Breast epithelium (tissue), 4 donors: Measurements from ENCODE around the gene RFT1. TPM values are rescaled to one million over a fixed set of nuclear protein-coding genes. Genes with fewer than 3 reads are reported as not detected.

ENCODE experiments used
- DNase-seq, 2 donors: peaks; one replicate each; pipeline ENCODE4 v3.0.0-alpha.2; 2019; ENCODE audit warnings: low spot score in 2 of 2
- H3K27ac ChIP-seq, 2 donors: fragments of 200-600 bp; sonication (generic) in 1 of 2; one replicate each; pipeline ENCODE4 v1.5.1; 2016 to 2019; ENCODE audit warnings: mild to moderate bottlenecking in 1 of 2
- H3K27me3 ChIP-seq, 2 donors: fragments of 200-600 bp; sonication (generic) in 1 of 2; one replicate each; pipeline versions ENCODE4 v1.5.1 to v1.6.0; 2017 to 2019; ENCODE audit warnings: control low read depth in 1 of 2, mild to moderate bottlenecking in 1 of 2
- H3K36me3 ChIP-seq: fragments of 200-600 bp; one replicate; pipeline ENCODE4 v1.5.1; 2019
- H3K4me1 ChIP-seq, 2 donors: fragments of 200-600 bp; sonication (generic); one replicate each; pipeline ENCODE4 v1.5.1; 2016 to 2019; ENCODE audit warnings: control low read depth in 1 of 2
- H3K4me3 ChIP-seq, 3 donors: fragments of 200-600 bp; sonication (generic); 1 replicate in 2 of 3; 2 replicates in 1 of 3; pipeline ENCODE4 v1.5.1; 2016 to 2019; ENCODE audit warnings: mild to moderate bottlenecking in 3 of 3, moderate library complexity in 2 of 3
- H3K9me3 ChIP-seq, 2 donors: fragments of 200-600 bp; sonication (generic) in 1 of 2; one replicate each; pipeline ENCODE4 v1.5.1; 2016 to 2019; ENCODE audit warnings: control low read depth in 1 of 2
- POLR2A ChIP-seq: fragments of 450-650 bp; IDR thresholded peaks from one replicate; pipeline ENCODE4 v1.6.1; 2016; ENCODE audit warnings: antibody characterized with exemption, mild to moderate bottlenecking, moderate library complexity
- POLR2AphosphoS5 ChIP-seq, 3 donors: sonication (generic); formaldehyde crosslinking; IDR thresholded peaks; one replicate each; pipeline ENCODE4 v1.6.1; 2017; ENCODE audit warnings: antibody characterized with exemption in 3 of 3
- intact Hi-C: fragments of 100-400 bp; cut with DNase I; formaldehyde crosslinking; loops from one replicate; pipeline ENCODE4 v1.15.1; 2023; ENCODE audit warnings: low total_unique reads
- total RNA-seq, 3 donors: library from RNA; depleted of rRNA; stranded (reverse); fragments of >200 nt; gene quantifications; one replicate each; pipeline ENCODE4 v1.1.0, GENCODE V29; 2016
- TF ChIP-seq, protein P1 (sequence below), 3 donors: fragments of 450-650 bp; IDR thresholded peaks; one replicate each; pipeline ENCODE4 v1.5.1; 2016 to 2017; ENCODE audit warnings: antibody characterized with exemption in 3 of 3, mild to moderate bottlenecking in 3 of 3, moderate library complexity in 3 of 3

RFT1 gene
- total RNA-seq, 3 donors from 2014 or later: 9.5 to 11.7 (median 10.1) TPM

DNA sequence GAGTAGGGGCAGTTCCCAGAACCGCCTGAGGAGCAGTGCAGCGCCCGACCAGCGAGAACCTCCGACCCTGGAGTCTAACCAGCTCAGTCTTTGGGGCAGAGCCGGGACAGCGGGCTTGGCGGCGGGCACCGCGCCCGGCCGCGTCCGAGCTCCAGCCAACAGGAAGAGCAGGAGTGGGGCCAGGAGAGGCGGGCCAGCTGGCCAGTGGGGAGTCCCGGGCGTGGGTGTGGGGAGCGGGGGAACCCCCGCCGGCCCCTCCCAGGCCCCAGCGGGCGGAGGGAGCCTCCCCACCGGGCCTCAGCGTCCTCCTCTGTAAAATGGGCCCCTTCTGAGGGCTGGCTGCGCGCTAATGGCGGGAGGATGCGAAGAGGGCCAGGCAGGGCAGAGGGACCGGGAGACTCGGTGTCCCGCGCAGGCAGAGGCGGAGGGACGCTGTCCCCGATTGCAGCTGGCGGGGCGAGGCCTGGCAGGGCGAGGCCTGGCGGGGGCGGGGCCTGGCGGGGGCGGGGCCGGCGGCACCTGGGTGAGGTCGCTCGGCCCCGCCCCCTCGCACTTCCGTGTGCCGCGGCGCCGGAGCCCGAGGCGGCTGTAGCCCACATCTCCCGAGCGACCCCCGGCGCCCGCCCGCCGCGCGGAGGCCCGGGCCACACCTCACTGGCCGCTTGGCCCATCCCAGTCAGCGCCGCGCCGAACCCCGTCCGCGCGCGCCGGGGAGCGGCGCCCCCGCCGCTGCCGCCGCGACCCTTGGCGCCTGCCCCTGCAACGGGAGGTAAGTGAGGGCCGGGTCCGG, 30.6 kb upstream of the RFT1 start, which contains the start of gene PRKCD:
TSS of gene PRKCD (plus strand) at position 550 of the 790 bp plus-strand sequence. CDS start 17,214 bp downstream, outside the sequence.
- Histone ChIP-seq H3K4me3 (peak within 1 kb of the TSS; percentile 76 to 99 (median 92)), H3K9me3 (no peaks in the 10 kb centered on the region), H3K36me3 (no peaks in the 10 kb centered on the region), H3K4me1 (peaks cover 7 to 20% of the 10 kb centered on the region in 2 donors), H3K27ac (peak within 1 kb of the TSS; percentile 83 to 94), H3K27me3 (no peaks in the 10 kb centered on the region)
- intact Hi-C loops: no loop called here
- TF ChIP-seq, protein P1, sequence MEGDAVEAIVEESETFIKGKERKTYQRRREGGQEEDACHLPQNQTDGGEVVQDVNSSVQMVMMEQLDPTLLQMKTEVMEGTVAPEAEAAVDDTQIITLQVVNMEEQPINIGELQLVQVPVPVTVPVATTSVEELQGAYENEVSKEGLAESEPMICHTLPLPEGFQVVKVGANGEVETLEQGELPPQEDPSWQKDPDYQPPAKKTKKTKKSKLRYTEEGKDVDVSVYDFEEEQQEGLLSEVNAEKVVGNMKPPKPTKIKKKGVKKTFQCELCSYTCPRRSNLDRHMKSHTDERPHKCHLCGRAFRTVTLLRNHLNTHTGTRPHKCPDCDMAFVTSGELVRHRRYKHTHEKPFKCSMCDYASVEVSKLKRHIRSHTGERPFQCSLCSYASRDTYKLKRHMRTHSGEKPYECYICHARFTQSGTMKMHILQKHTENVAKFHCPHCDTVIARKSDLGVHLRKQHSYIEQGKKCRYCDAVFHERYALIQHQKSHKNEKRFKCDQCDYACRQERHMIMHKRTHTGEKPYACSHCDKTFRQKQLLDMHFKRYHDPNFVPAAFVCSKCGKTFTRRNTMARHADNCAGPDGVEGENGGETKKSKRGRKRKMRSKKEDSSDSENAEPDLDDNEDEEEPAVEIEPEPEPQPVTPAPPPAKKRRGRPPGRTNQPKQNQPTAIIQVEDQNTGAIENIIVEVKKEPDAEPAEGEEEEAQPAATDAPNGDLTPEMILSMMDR (IDR thresholded peaks at IDR 0.05): peak in 1 of 3 donors; percentile 50
- TF ChIP-seq POLR2A (peak; percentile 29), POLR2AphosphoS5 (IDR thresholded peaks at IDR 0.05) (peak; percentile 38 to 73 (median 56))
- peak; percentile 82 to 83 for DNase-seq

DNA sequence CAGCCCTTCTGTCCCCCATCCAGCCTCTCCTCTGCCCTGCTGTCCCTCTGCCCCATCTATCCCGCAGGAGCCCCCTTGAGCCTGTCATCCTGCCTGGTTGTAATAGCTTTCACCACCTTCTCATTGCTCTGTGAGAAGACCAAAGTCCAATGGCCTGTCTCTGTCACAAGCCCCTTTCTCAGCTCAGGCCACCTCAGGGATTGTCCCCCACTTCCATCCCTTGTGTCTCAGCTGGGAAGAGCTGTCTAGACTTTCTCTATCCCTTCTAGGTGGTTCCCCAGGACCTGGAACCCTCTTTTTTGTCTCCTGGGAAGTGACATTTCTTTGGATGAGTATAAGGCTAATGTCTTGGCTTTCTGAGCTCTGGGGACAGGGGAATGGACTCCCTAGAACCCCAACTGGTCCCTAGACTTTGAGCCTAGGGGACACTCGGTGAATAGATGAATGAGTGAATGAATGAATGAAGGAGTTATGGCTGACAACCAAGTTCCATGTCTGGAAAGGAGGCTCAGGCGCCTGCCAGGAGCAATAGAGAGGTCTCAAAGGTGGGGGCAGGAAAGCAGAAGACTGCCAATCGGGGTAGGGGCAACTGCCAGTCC, 29.9 kb upstream of the RFT1 start:
- TF ChIP-seq POLR2AphosphoS5 (IDR thresholded peaks at IDR 0.05) (no peak), POLR2A (no peak)
- TF ChIP-seq, protein P1 (IDR thresholded peaks at IDR 0.05): peak in 1 of 3 donors; percentile 42
- Histone ChIP-seq H3K27me3 (no peaks in the 10 kb centered on the region), H3K36me3 (no peaks in the 10 kb centered on the region), H3K9me3 (no peaks in the 10 kb centered on the region), H3K27ac (peak overlapping the region; percentile 83 to 94), H3K4me1 (peaks cover 7 to 25% of the 10 kb centered on the region in 2 donors), H3K4me3 (peak overlapping the region; percentile 76 to 99 (median 92))
- intact Hi-C loops: no loop called here
- no peak for DNase-seq

DNA sequence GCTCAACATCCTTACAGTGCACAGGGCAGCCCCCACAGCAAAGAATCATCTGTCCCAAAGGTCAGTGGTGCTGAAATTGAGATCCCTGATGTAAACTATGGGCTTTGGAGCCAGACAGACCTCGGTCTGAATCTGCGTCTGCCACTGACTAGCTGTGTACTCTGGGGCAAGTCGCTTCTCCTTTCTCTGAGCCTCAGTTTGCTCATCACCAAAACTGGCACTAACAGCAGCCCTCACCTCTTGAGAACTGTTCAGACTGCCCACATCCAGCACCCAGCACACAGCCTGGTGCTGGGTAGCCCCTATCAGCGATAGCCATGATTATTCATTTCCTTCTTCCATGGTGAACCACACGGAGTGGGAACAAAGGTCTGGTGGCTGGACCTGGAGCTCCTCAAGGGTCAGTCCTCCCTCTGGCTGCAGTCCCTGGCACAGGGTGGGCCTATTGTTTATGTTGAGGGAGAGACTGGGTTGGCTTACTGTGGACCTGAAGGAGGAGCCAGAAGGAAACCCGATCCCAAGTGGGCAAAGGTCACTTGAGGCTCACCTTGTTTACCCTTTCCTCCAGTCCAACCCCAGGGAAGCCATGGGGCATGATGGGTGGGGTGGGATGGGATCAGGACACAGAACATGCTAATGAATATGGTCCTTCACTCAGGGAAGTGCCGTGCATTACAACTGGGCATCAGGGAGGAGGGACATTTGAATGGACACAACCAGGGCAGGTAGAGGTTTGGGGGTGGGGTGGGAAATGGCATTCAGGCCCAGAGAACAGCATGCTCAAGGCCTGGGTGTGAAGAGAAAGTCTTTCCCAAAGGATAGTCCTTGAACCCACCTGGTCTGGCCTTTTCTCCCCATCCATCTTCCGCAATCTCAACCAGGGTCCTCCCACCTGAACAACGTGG, 29.2 kb upstream of the RFT1 start:
- intact Hi-C loops: no loop called here
- peak overlapping the region; percentile 1 to 83 for H3K27ac ChIP-seq

DNA sequence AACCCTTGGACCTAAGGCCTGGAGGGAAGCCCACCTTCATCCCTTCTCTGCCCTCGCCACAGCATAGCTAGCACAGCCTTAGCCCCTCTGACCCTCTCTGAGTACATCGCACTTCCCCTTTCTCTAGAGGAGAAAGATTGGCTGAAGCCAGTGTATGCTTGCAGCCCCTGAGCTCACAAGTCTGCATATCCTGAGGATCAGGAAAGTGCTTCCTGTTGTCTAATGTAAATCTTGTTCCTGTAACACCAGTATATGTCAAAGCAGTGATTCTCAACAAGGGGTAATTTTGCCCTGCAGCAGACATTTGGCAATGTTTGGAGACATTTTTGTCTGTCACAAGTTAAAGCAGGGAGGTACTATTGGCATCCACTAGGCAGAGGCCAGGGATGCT, 28.5 kb upstream of the RFT1 start:
- Histone ChIP-seq H3K4me1 (peaks cover 12 to 33% of the 10 kb centered on the region in 2 donors), H3K27ac (peak overlapping the region in 1 of 2 donors; percentile 1), H3K9me3 (no peaks in the 10 kb centered on the region), H3K36me3 (no peaks in the 10 kb centered on the region), H3K27me3 (no peaks in the 10 kb centered on the region), H3K4me3 (no peak overlapping the region)
- TF ChIP-seq POLR2AphosphoS5 (IDR thresholded peaks at IDR 0.05): no peak
- TF ChIP-seq POLR2A: no peak
- TF ChIP-seq, protein P1 (IDR thresholded peaks at IDR 0.05): no peak
- DNase-seq: no peak
- intact Hi-C loops: no loop called here

More for the DNA sequence above, 29.2 kb upstream of the RFT1 start:
- no peak for DNase-seq
- H3K36me3 ChIP-seq: no peaks in the 10 kb centered on the region
- no peaks in the 10 kb centered on the region for H3K27me3 ChIP-seq
- H3K4me1 ChIP-seq: peaks cover 12 to 28% of the 10 kb centered on the region in 2 donors
- no peak for TF ChIP-seq POLR2A
- TF ChIP-seq, protein P1 (IDR thresholded peaks at IDR 0.05): no peak
- TF ChIP-seq POLR2AphosphoS5 (IDR thresholded peaks at IDR 0.05): no peak
- no peak overlapping the region for H3K4me3 ChIP-seq
- no peaks in the 10 kb centered on the region for H3K9me3 ChIP-seq
